Measurements from ENCODE around the gene FAR1.
"Not testable (repeated sequence)": the region's sequence is repeated elsewhere in the genome, so short reads cannot be mapped to it uniquely, and the experiment has no call there.

The FAR1 gene

DNA sequence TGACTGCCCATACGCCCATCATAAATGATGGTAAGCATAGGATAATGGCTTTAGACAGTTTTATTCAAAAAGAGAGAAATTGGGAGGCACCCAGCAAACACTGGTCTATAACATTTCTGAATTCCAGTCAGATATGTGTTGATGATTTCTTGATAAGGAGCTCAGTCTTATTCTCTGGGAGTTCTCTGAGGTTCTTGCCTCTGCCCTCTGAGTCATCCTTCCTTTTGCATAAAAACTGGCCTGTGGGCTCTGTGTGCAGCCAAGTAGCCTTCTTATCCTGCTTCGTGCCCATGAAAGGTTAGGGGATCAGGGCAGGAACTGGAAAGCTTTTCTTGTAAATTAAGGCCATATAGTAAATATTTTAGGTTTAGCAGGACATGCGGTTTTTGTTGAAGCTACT is 48.9 kb downstream of the FAR1 start:
- H3K36me3 Mint-ChIP-seq: peaks cover 38% of the 10 kb centered on the region
- no peak for DNase-seq
- no peaks in the 10 kb centered on the region for H3K9me3 Mint-ChIP-seq
- no peak overlapping the region for H3K27ac Mint-ChIP-seq
- H3K4me3 Mint-ChIP-seq: no peak overlapping the region
- no peaks in the 10 kb centered on the region for H3K4me1 Mint-ChIP-seq
- CTCF ChIA-PET: no interaction called here
- H3K27me3 Mint-ChIP-seq: no peaks in the 10 kb centered on the region

DNA sequence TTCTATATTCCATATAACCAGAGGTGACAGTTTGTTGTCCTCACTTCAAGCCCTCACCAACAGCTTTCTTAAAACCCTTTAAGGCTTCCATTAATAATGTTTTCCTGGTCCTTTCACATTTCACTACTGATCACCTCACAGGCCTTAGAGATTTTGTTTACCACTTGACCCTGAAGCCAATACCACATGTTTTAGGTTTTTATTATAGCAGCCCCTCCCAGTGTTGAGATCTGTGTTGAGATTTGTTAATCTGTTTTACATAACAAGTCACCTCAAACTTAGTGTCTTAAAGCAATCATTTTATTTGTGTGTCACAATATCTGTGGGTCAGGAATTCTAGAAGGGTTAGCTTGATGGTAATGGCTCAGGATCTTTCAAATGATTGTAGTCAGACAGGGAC is 49.9 kb downstream of the FAR1 start:
- no peaks in the 10 kb centered on the region for H3K9me3 Mint-ChIP-seq
- peaks cover 47% of the 10 kb centered on the region for H3K36me3 Mint-ChIP-seq
- no peak overlapping the region for H3K27ac Mint-ChIP-seq
- H3K4me1 Mint-ChIP-seq: no peaks in the 10 kb centered on the region
- no peak overlapping the region for H3K4me3 Mint-ChIP-seq
- CTCF ChIA-PET: no interaction called here
- DNase-seq: no peak
- no peaks in the 10 kb centered on the region for H3K27me3 Mint-ChIP-seq

DNA sequence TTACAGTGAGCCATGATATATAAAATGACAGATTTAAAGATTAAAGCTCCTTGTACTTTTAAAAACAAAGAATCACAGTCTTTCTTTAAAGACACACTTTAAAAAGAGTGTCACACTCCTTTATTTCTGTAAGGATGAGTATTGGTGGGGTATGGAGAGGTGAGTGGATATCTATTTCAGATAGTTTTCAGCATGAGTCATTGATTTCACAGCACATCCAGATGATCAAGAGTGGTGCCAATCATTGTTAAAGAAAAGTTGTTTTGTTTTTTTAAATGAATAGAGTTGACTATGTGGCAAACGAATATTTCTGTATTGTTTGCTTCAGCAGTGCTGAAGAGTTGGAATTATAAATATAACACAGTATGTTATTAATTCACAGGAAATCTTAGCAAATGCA is 52.5 kb downstream of the FAR1 start:
- Mint-ChIP-seq H3K9me3 (no peaks in the 10 kb centered on the region), H3K27me3 (no peaks in the 10 kb centered on the region), H3K36me3 (peaks cover 34% of the 10 kb centered on the region), H3K4me1 (no peaks in the 10 kb centered on the region), H3K4me3 (no peak overlapping the region), H3K27ac (no peak overlapping the region)
- CTCF ChIA-PET: no interaction called here
- no peak for DNase-seq

DNA sequence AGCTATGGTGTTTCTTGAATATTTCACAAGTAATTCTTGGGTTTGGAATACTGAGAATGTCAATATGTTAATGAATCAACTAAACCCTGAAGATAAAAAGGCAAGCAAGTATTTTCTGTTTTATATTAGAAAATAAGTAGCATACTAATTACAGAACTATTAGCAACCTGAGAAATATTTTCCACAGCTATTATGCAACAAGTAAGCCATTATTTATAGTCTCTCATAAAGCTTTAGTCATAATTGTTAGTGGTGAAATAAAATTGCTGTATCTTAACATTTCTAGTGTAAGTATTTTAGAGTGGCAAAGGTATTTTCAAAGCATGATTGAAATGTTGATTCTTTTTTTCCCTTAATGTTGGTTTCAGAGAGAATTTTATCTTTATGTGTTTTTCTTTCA is 53.3 kb downstream of the FAR1 start:
- Mint-ChIP-seq H3K4me1 (no peaks in the 10 kb centered on the region), H3K36me3 (peaks cover 32% of the 10 kb centered on the region), H3K27ac (no peak overlapping the region), H3K4me3 (no peak overlapping the region), H3K27me3 (no peaks in the 10 kb centered on the region), H3K9me3 (no peaks in the 10 kb centered on the region)
- DNase-seq: no peak
- CTCF ChIA-PET: no interaction called here

DNA sequence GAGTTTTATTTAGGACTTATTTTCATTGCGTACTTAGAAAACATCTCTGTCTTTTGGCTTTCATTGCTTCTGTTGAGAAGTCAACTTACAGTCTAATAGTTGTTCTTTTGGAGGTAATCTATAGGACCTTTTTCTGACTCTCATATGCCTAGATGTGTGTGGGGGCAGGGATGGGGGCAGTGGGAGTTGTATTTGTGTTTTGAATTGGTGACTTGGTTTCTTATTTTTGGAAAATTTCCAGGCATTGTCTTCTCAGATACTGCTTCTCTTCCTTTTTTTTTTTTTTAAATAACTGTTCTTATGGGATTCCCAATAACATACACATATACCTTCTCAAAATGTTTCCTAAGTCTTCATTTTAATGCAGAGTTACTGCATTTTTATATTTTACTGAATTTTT is 58.0 kb downstream of the FAR1 start:
- Mint-ChIP-seq H3K4me1 (no peaks in the 10 kb centered on the region), H3K27ac (no peak overlapping the region), H3K9me3 (no peaks in the 10 kb centered on the region), H3K36me3 (peaks cover 34% of the 10 kb centered on the region), H3K27me3 (no peaks in the 10 kb centered on the region), H3K4me3 (no peak overlapping the region)
- CTCF ChIA-PET: no interaction called here
- no peak for DNase-seq

DNA sequence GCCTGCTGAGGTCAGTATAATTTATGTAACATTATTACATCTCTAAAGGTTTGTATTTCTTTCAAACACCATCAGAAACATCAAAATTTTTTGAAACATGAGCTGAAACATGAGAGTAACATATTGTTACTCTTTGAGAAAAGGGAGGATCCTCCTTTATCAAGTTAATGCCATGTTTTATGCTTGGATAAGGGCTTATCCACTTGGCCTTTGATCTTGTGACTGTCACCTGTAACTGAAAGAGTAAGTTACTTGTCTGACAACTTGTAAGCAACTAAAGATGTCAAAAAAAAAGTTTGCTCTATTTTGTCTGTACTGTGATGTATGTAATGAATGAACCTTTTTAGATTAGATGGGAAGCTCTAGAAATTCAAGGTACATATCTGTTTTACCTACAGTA is 59.6 kb downstream of the FAR1 start:
- Mint-ChIP-seq H3K27ac (no peak overlapping the region), H3K9me3 (no peaks in the 10 kb centered on the region), H3K4me3 (no peak overlapping the region), H3K4me1 (no peaks in the 10 kb centered on the region), H3K27me3 (no peaks in the 10 kb centered on the region), H3K36me3 (peaks cover 27% of the 10 kb centered on the region)
- DNase-seq: no peak
- CTCF ChIA-PET: no interaction called here

DNA sequence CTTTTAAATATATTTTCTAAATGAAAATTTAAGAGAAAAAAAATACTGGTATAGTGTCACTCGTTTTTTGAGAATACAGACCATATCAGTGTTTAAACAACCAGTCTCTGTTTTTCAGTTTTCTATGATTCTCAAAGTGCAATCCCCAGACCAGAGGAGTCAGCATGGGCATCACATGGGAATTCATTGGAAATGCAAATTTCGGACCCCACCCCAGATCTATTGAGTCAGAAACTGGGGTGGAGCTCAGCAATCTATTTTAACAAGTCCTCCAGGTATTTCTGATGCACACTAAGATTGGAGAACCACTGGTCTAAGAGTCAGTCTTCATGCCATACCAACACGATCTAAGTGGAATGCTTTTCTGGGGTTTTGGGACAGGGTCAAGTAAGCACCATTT is 66.1 kb downstream of the FAR1 start:
- Mint-ChIP-seq H3K36me3 (no peaks in the 10 kb centered on the region), H3K4me1 (no peaks in the 10 kb centered on the region), H3K27ac (no peak overlapping the region), H3K27me3 (peaks cover 15% of the 10 kb centered on the region), H3K4me3 (no peak overlapping the region), H3K9me3 (no peaks in the 10 kb centered on the region)
- CTCF ChIA-PET: no interaction called here
- DNase-seq: no peak

DNA sequence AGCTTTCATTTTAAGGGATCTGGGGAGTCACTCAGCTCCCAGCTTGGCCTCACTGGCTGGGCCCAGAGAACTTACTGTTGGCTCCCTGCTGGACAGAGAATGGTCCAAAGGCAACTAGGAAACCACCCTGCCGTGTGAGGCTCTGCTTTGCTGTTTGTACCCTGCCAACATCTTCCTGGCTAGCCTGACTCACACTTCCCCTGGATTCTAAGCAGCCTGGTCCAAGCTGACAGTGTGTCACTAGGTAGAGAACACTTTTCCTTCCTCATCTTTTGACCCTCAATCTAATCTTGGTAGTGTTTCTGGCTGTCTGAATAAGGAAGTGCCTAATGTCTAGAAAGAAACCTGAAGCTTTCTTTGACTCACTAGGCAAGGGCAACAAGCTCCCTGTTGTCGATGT is 76.7 kb downstream of the FAR1 start:
- H3K9me3 Mint-ChIP-seq: no peaks in the 10 kb centered on the region
- no peak overlapping the region for H3K4me3 Mint-ChIP-seq
- peaks cover 46% of the 10 kb centered on the region for H3K27me3 Mint-ChIP-seq
- H3K27ac Mint-ChIP-seq: no peak overlapping the region
- no peak for DNase-seq
- CTCF ChIA-PET: no interaction called here
- no peaks in the 10 kb centered on the region for H3K4me1 Mint-ChIP-seq
- no peaks in the 10 kb centered on the region for H3K36me3 Mint-ChIP-seq

DNA sequence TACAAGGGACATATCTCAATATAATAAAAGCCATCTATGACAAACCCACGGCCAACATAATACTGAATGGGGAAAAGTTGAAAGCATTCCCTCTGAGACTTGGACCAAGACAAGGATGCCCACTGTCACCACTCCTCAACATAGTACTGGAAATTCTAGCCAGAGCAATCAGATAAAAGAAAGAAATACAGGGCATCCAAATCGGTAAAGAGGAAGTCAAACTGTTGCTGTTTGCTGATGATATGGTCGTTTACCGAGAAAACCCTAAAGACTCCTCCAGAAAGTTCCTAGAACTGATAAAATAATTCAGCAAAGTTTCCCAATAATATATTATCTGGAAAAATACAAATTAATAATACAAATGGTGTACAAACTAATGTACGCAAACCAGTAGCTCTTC is 84.8 kb downstream of the FAR1 start:
- CTCF ChIA-PET, DNase-seq, H3K4me3 Mint-ChIP-seq, H3K9me3 Mint-ChIP-seq, H3K27ac Mint-ChIP-seq, H3K36me3 Mint-ChIP-seq, H3K4me1 Mint-ChIP-seq: not testable (repeated sequence)
- peaks cover 34% of the 10 kb centered on the region for H3K27me3 Mint-ChIP-seq

DNA sequence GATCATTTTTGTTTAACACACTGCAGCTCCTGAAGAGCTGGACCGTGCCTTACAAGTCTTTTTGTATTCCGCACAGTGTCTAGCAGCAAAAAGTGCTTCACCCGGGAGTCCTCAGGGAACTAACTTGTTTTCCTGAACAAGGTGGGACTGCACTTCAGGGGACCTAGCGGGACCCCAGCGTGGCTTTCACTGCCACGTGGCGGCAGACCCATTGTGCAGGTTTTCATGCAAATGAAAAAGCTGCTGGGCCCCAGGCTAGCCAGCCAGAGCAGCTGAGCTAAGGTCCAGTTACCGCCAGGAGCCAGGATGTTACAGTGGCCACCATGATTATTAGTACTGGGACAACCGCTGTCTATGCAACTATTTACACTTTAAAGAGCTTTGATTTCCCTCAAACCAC is 90.6 kb downstream of the FAR1 start:
- CTCF ChIA-PET: no interaction called here
- Mint-ChIP-seq H3K4me3 (no peak overlapping the region), H3K36me3 (no peaks in the 10 kb centered on the region), H3K27ac (no peak overlapping the region), H3K9me3 (no peaks in the 10 kb centered on the region), H3K27me3 (peaks cover 28% of the 10 kb centered on the region), H3K4me1 (no peaks in the 10 kb centered on the region)
- no peak for DNase-seq

DNA sequence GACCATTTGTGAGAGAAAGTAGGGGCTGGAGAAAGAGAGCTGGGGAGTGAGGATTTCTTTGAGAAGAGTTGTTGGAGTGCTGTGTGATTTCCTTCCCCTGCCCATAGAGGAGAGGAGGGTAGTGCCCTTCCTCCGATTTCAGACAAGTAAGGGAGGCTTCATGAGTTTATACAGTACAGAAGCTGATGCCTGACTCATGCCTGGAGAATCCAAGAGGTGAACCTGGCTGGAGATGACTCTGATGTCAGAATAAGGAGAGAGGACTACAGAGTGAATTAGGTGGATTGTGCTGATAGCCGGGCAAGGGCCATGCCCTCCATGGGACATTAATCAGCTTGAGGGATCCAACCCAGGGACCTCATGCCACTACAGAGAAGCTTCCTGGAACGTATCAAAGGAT is 91.6 kb downstream of the FAR1 start:
- CTCF ChIA-PET: no interaction called here
- H3K4me1 Mint-ChIP-seq: no peaks in the 10 kb centered on the region
- no peak overlapping the region for H3K4me3 Mint-ChIP-seq
- no peaks in the 10 kb centered on the region for H3K9me3 Mint-ChIP-seq
- DNase-seq: no peak
- H3K27me3 Mint-ChIP-seq: peaks cover 26% of the 10 kb centered on the region
- H3K36me3 Mint-ChIP-seq: no peaks in the 10 kb centered on the region
- no peak overlapping the region for H3K27ac Mint-ChIP-seq

DNA sequence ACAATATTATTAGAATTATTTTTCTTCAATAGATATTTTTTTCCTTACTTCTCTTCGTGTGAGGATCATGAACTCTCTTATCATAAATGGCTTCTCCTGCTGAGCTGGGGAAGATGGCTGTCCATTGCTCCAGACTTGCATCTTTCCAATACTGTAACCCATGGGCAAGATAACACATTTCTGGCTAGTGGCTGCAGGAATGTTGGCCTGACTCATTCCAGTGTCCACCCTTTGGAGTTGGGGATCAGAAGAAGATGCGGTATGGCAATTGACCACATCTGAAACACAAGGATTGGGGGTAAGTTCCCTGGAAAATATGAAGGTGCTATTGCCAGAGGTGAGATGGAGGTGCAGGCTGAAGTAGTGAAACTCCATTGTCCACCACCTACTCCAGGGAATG is 92.8 kb downstream of the FAR1 start:
- DNase-seq: no peak
- Mint-ChIP-seq H3K27ac (no peak overlapping the region), H3K4me3 (no peak overlapping the region), H3K36me3 (no peaks in the 10 kb centered on the region), H3K9me3 (no peaks in the 10 kb centered on the region), H3K4me1 (no peaks in the 10 kb centered on the region), H3K27me3 (peaks cover 22% of the 10 kb centered on the region)
- CTCF ChIA-PET: interaction anchor here (0.8 kb wide), 2 partner anchors 9 to 11 kb away, joined by 3 read pairs; no protein-coding TSS in a partner anchor

DNA sequence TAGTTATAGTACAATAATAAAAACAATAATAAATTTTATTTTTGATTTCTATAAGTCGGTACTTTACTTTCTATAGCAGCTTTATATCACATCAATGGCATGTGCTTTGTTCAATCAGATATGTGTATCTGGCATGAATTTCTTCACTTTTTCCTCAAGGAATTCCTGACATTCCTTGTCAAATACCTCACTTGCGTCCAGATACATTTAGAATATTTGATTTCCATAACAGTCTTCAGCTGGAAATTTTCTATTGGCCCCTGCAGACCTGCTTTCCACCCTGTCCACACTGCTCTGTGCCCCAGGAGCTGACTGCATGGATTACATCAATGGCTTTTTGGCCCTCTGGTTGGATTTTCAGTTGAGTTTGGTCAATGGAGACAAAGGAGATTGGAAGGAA is 93.2 kb downstream of the FAR1 start:
- CTCF ChIA-PET: interaction anchor here (0.8 kb wide), 2 partner anchors 9 to 11 kb away, joined by 3 read pairs; no protein-coding TSS in a partner anchor
- Mint-ChIP-seq H3K4me1 (no peaks in the 10 kb centered on the region), H3K27me3 (peaks cover 18% of the 10 kb centered on the region), H3K9me3 (no peaks in the 10 kb centered on the region), H3K4me3 (no peak overlapping the region), H3K36me3 (no peaks in the 10 kb centered on the region), H3K27ac (no peak overlapping the region)
- no peak for DNase-seq

DNA sequence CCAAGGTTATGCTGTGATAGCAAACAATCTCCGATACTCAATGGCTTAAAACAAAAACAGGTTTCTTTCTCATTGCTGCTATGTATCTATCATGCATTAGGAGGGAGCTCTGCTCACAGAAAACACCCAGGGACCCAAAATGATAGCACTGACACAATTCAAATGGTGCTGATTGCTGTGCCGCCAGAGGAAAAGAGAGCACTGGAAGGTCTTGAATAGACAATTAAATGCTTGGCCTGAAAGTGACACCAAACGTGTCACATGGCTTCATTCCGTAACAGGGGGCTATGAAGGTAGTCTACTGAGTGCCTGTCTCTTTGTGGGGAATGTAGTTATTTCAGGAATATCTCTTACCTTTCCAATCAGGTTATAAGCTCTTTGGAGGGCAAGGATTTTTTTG is 94.2 kb downstream of the FAR1 start:
- Mint-ChIP-seq H3K27me3 (peaks cover 16% of the 10 kb centered on the region), H3K9me3 (no peaks in the 10 kb centered on the region), H3K4me3 (no peak overlapping the region), H3K27ac (no peak overlapping the region), H3K36me3 (no peaks in the 10 kb centered on the region), H3K4me1 (no peaks in the 10 kb centered on the region)
- CTCF ChIA-PET: no interaction called here
- no peak for DNase-seq

DNA sequence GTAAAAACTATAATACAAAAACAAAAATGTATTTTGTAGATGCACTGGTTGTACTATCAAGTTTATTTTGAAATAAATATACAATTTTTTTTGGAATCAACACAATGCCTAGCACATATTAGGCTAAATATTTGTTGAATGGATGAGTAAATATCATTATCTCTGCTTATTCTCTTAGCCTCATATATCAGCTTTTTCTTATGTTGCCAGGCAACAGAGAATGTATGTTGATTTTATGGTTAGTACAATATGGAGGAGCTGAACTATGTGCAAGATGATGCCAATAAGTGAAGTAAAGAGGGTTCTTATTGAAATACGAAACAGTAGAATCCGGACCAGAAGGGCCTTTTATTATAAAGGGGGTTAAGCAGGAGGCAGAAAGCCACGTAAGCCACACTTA is 94.9 kb downstream of the FAR1 start:
- no peaks in the 10 kb centered on the region for H3K36me3 Mint-ChIP-seq
- no peak overlapping the region for H3K27ac Mint-ChIP-seq
- peaks cover 4% of the 10 kb centered on the region for H3K9me3 Mint-ChIP-seq
- peaks cover 13% of the 10 kb centered on the region for H3K27me3 Mint-ChIP-seq
- H3K4me1 Mint-ChIP-seq: no peaks in the 10 kb centered on the region
- no peak overlapping the region for H3K4me3 Mint-ChIP-seq
- CTCF ChIA-PET: no interaction called here
- DNase-seq: no peak

DNA sequence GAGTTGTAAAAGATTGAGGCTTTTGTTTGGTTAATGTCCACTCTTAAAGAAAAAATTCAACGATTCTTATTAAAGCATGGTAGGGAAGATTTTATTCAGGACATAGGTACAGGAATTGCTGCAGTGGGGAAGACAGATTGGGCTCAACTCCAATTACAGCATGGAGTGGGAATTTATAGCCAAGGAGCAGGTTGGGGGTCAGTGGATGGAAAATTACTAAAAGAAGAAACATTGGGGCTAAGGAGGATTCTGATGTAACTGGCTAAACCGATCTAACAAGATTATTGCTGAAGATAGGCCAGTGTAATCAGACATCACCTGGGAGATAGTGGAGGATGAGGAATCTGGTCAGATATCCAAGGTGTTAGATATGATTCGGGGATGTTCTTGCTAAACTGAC is 97.4 kb downstream of the FAR1 start:
- Mint-ChIP-seq H3K4me3 (no peak overlapping the region), H3K27ac (no peak overlapping the region)

More for the DNA sequence above, 97.4 kb downstream of the FAR1 start:
- Mint-ChIP-seq H3K9me3 (peaks cover 4% of the 10 kb centered on the region), H3K36me3 (no peaks in the 10 kb centered on the region), H3K27me3 (peaks cover 18% of the 10 kb centered on the region), H3K4me1 (no peaks in the 10 kb centered on the region)
- DNase-seq: no peak
- CTCF ChIA-PET: no interaction called here
